HS-27A (cell line): ENCODE data around the gene TICRR.

Experiments used
- DNase-seq: peaks from one replicate; pipeline ENCODE4 v3.0.0-alpha.2; 2012; ENCODE audit warnings: low read depth, missing footprints

TICRR gene

GRCh38 chr15:89677381-89677780 lies 102.1 kb downstream of the TICRR start:
- no peak for DNase-seq
